H1 (cell line): ENCODE results near the gene SMIM41. TPM values are rescaled to one million over a fixed set of nuclear protein-coding genes. Genes with fewer than 3 reads are reported as not detected.

Experiments
- CTCF ChIA-PET: fragments of 300-600 bp; sonication (Branson Sonifier 250); formaldehyde crosslinking; loops from one replicate; lab custom pipeline; 2021; ENCODE audit not compliant: partially characterized antibody; lab: Charles Lee
- POLR2A ChIA-PET: fragments of 300-600 bp; sonication (Branson Sonifier 250); formaldehyde crosslinking; loops from one replicate; lab custom pipeline; 2021; ENCODE audit warnings: inconsistent platforms; ENCODE audit not compliant: partially characterized antibody; lab: Charles Lee
- DNase-seq, 2 experiments: peaks; one replicate each; pipeline versions ENCODE4 v3.0.0 to v3.0.0-alpha.2; 2010 to 2022; ENCODE audit warnings: low spot score in 2 of 2, low read depth in 1 of 2, mixed read lengths in 1 of 2
- FAIRE-seq: peaks from 2 replicates; lab custom pipeline; 2011; peaks lifted over from hg19 to GRCh38; lab: Jason Lieb, UNC
- H2AFZ ChIP-seq: 2 replicates; pipeline ENCODE4 v1.8.1; 2012; ENCODE audit warnings: low read length, inconsistent platforms
- H2AK5ac ChIP-seq: 2 replicates; pipeline ENCODE4 v1.6.1; 2013; ENCODE audit warnings: low read depth, low read length
- H2BK120ac ChIP-seq: replicated peaks from 2 replicates; pipeline ENCODE3; 2013; ENCODE audit warnings: low read depth, low read length, inconsistent platforms
- H2BK12ac ChIP-seq: 2 replicates; pipeline ENCODE4 v1.6.1; 2013; ENCODE audit warnings: low read depth, low read length
- H2BK15ac ChIP-seq: 2 replicates; pipeline ENCODE4 v1.6.1; 2013; ENCODE audit warnings: low read length
- H2BK20ac ChIP-seq: 2 replicates; pipeline ENCODE4 v1.6.1; 2013; ENCODE audit warnings: low read length
- H2BK5ac ChIP-seq: 2 replicates; pipeline ENCODE4 v1.6.1; 2013; ENCODE audit warnings: low read depth, low read length
- H3K14ac ChIP-seq: 2 replicates; pipeline ENCODE4 v1.6.1; 2013; ENCODE audit warnings: inconsistent platforms; ENCODE audit not compliant: insufficient read length
- H3K18ac ChIP-seq: 2 replicates; pipeline ENCODE4 v1.6.1; 2013; ENCODE audit warnings: low read length; ENCODE audit errors: extremely low read depth
- H3K23ac ChIP-seq: 2 replicates; pipeline ENCODE4 v1.6.1; 2013; ENCODE audit warnings: inconsistent platforms; ENCODE audit not compliant: insufficient read length
- H3K23me2 ChIP-seq: 2 replicates; pipeline ENCODE4 v1.6.1; 2013; ENCODE audit warnings: low read depth, low read length
- H3K27ac ChIP-seq: 2 replicates; pipeline ENCODE4 v1.6.1; 2011; ENCODE audit warnings: low read depth, low read length, inconsistent platforms
- H3K27me3 ChIP-seq, 4 experiments: replicated peaks in 1 of 4; 1 replicate in 1 of 4; 2 replicates in 3 of 4; pipeline versions ENCODE4 v1.6.1 to v1.8.1; 2011 to 2013; ENCODE audit warnings: low read length in 3 of 4, mild to moderate bottlenecking in 3 of 4, inconsistent platforms in 2 of 4, mixed read lengths in 2 of 4, moderate library complexity in 1 of 4; ENCODE audit not compliant: control insufficient read depth in 3 of 4, insufficient read depth in 3 of 4; ENCODE audit errors: extremely low read depth in 1 of 4
- H3K36me3 ChIP-seq, 4 experiments: 2 replicates each; pipeline versions ENCODE4 v1.6.1 to v1.8.1; 2011 to 2013; ENCODE audit warnings: mild to moderate bottlenecking in 4 of 4, low read length in 3 of 4, moderate library complexity in 2 of 4, control low read depth in 1 of 4, inconsistent platforms in 1 of 4; ENCODE audit not compliant: insufficient read depth in 4 of 4, control insufficient read depth in 2 of 4
- H3K4ac ChIP-seq: replicated peaks from 2 replicates; pipeline ENCODE3; 2013; ENCODE audit warnings: low read length, low read depth, mixed read lengths, inconsistent platforms; ENCODE audit not compliant: insufficient read length
- H3K4me1 ChIP-seq, 4 experiments: replicated peaks in 1 of 4; 1 replicate in 1 of 4; 2 replicates in 3 of 4; pipeline versions ENCODE4 v1.6.1 to v1.8.1; 2011 to 2013; ENCODE audit warnings: low read length in 3 of 4, inconsistent platforms in 2 of 4, mixed read lengths in 1 of 4; ENCODE audit not compliant: insufficient read depth in 4 of 4, control insufficient read depth in 3 of 4
- H3K4me2 ChIP-seq, 2 experiments: 2 replicates each; pipeline versions ENCODE4 v1.6.1 to v1.8.1; 2011 to 2013; ENCODE audit warnings: low read depth in 2 of 2, low read length in 2 of 2, control low read depth in 1 of 2, inconsistent platforms in 1 of 2, mild to moderate bottlenecking in 1 of 2; ENCODE audit not compliant: insufficient read depth in 1 of 2
- H3K4me3 ChIP-seq, 4 experiments: fragments of 200-600, 300-600 bp in 1 of 4; sonication (generic), shearing (Covaris generic), sonication (Bioruptor Twin) in 1 of 4; 2 replicates each; pipeline versions ENCODE4 v1.5.1 to v1.8.1; 2011 to 2016; ENCODE audit warnings: low read length in 4 of 4, low read depth in 3 of 4, control low read depth in 2 of 4, inconsistent platforms in 2 of 4, mild to moderate bottlenecking in 2 of 4, mixed read lengths in 1 of 4, moderate library complexity in 1 of 4; ENCODE audit not compliant: insufficient read depth in 2 of 4; ENCODE audit errors: extremely low read depth in 1 of 4
- H3K56ac ChIP-seq: replicated peaks from 2 replicates; pipeline ENCODE3; 2013; ENCODE audit warnings: low read depth, mild to moderate bottlenecking, mixed read lengths, low read length, inconsistent platforms; ENCODE audit not compliant: insufficient read length
- H3K79me1 ChIP-seq: 2 replicates; pipeline ENCODE4 v1.6.1; 2013; ENCODE audit warnings: low read depth, low read length, control low read depth
- H3K79me2 ChIP-seq, 2 experiments: 2 replicates each; pipeline versions ENCODE4 v1.6.1 to v1.8.1; 2012 to 2013; ENCODE audit warnings: low read length in 2 of 2, mild to moderate bottlenecking in 2 of 2, inconsistent platforms in 1 of 2; ENCODE audit not compliant: insufficient read depth in 2 of 2, control insufficient read depth in 1 of 2
- H3K9ac ChIP-seq, 4 experiments: replicated peaks in 1 of 4; 1 replicate in 1 of 4; 2 replicates in 3 of 4; pipeline versions ENCODE4 v1.6.1 to v1.8.1; 2011 to 2013; ENCODE audit warnings: low read depth in 3 of 4, low read length in 3 of 4, control low read depth in 2 of 4, mild to moderate bottlenecking in 2 of 4, moderate library complexity in 2 of 4, inconsistent platforms in 1 of 4; ENCODE audit errors: extremely low read depth in 1 of 4
- H3K9me3 ChIP-seq, 2 experiments: 2 replicates each; pipeline versions ENCODE4 v1.6.1 to v1.8.1; 2012 to 2013; ENCODE audit warnings: mild to moderate bottlenecking in 2 of 2, moderate library complexity in 2 of 2, control low read depth in 1 of 2, inconsistent platforms in 1 of 2, low read depth in 1 of 2, low read length in 1 of 2, mixed read lengths in 1 of 2; ENCODE audit not compliant: insufficient read depth in 2 of 2
- H4K20me1 ChIP-seq, 2 experiments: replicated peaks in 1 of 2; 2 replicates each; pipeline versions ENCODE3 to v1.8.1; 2011 to 2013; ENCODE audit warnings: inconsistent platforms in 2 of 2, low read length in 2 of 2, mild to moderate bottlenecking in 1 of 2; ENCODE audit not compliant: insufficient read depth in 2 of 2, control insufficient read depth in 1 of 2
- H4K5ac ChIP-seq: 2 replicates; pipeline ENCODE4 v1.6.1; 2013; ENCODE audit warnings: low read length, low read depth, mixed read lengths, inconsistent platforms; ENCODE audit not compliant: insufficient read length
- H4K8ac ChIP-seq: 2 replicates; pipeline ENCODE4 v1.8.0; 2013; ENCODE audit warnings: mild to moderate bottlenecking, moderate library complexity, low read length, inconsistent platforms; ENCODE audit not compliant: insufficient read depth; ENCODE audit errors: extremely low read depth
- H4K91ac ChIP-seq: replicated peaks from 2 replicates; pipeline ENCODE3; 2013; ENCODE audit warnings: low read length, mixed read lengths, inconsistent platforms; ENCODE audit not compliant: insufficient read length
- BCL11A ChIP-seq, 2 experiments: IDR thresholded peaks; one replicate each; pipeline ENCODE4 v1.6.1; 2011; ENCODE audit warnings: low read depth in 2 of 2, low read length in 2 of 2, mild to moderate bottlenecking in 2 of 2
- EZH2 ChIP-seq: fragments of 200-600 bp; sonication (generic); IDR thresholded peaks from 2 replicates; pipeline ENCODE4 v1.7.1; 2012; ENCODE audit warnings: low read depth, mild to moderate bottlenecking, moderate library complexity, low read length, inconsistent platforms; ENCODE audit not compliant: severe bottlenecking
- SIRT6 ChIP-seq: IDR thresholded peaks from one replicate; pipeline ENCODE4 v1.7.1; 2012; ENCODE audit warnings: low read length, inconsistent platforms
- SP4 ChIP-seq: IDR thresholded peaks from 2 replicates; pipeline ENCODE4 v1.6.1; 2012; ENCODE audit warnings: low read length, inconsistent platforms
- TEAD4 ChIP-seq: IDR thresholded peaks from 2 replicates; pipeline ENCODE4 v1.6.1; 2012; ENCODE audit warnings: low read depth, low read length, inconsistent platforms, mixed read lengths
- WGBS, 2 experiments: shearing (Covaris generic) in 1 of 2; methylation state at CpG; one replicate each; pipeline versions ENCODE4 v1.1.6 to v1.1.7; 2013 to 2015; ENCODE audit warnings: low lambda C conversion rate in 2 of 2, mixed read lengths in 2 of 2, inconsistent platforms in 1 of 2, low coverage in 1 of 2, missing lambda C conversion rate in 1 of 2; ENCODE audit not compliant: insufficient replicate concordance in 2 of 2, insufficient coverage in 1 of 2, insufficient read length in 1 of 2; ENCODE audit errors: extremely low coverage in 1 of 2, missing lambda C conversion rate in 1 of 2; 5-methylcytosine and 5-hydroxymethylcytosine counted together
- polyA plus RNA-seq, 7 experiments: library from polyadenylated mRNA; depleted of rRNA in 3 of 7; stranded (reverse) in 5 of 7; unstranded in 2 of 7; fragments of >200 nt in 5 of 7; fragments of 200-250 nt in 2 of 7; gene quantifications; 1 replicate in 5 of 7; 2 replicates in 1 of 7; 4 replicates in 1 of 7; pipeline versions ENCODE4 v1.2.1 to v1.2.3, GENCODE V29; 2011 to 2013; ENCODE audit warnings: missing spikeins in 2 of 7, mixed read lengths in 2 of 7
- total RNA-seq: library from RNA; stranded (reverse); fragmentation: NEBNext Ultra II Directional; extraction: Animal tissue kit (Norgen Biotek cat#: 25700); gene quantifications from 2 replicates; pipeline ENCODE4 v1.2.1, GENCODE V29; 2021

The SMIM41 gene
- total and polyA plus RNA-seq, 2 of the 8 experiments (the other 6 are each of a cell fraction or from before 2014, with no cell fraction given) = 0.28 to 0.98 TPM

DNA sequence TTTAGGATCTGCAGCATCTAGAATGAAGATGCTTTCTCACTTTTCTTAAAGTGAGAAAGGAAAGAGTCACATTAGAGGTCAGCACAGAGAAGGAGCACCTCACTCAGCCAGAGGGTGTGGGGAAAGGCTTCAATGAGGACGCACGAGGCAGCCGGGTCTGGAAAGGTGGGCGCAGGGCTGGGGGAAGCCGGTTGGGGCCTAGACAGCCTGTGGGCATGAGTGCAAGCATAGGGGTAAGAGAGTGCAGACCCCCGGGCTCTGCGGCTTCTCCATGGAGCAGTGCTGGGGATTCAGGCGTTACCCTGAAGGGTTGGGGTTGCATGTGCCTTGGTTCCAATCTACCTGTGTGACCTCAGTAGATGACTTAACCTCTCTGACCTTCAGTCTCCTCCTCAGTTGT is 62.4 kb downstream of the SMIM41 start:
- Histone ChIP-seq H3K23me2 (no peaks in the 10 kb centered on the region; the same call in 1 of the 2 replicates), H3K36me3 (no peaks in the 10 kb centered on the region), H3K14ac (no peak overlapping the region), H2BK20ac (no peak overlapping the region), H4K20me1 (no peaks in the 10 kb centered on the region), H4K8ac (no peak overlapping the region), H3K23ac (no peak overlapping the region), H3K9me3 (no peaks in the 10 kb centered on the region), H3K27ac (no peak overlapping the region), H3K79me2 (no peaks in the 10 kb centered on the region), H3K79me1 (no peaks in the 10 kb centered on the region), H3K18ac (no peak overlapping the region), H2BK12ac (no peak overlapping the region), H3K27me3 (no peaks in the 10 kb centered on the region), H4K91ac (no peak overlapping the region), H2BK120ac (no peak overlapping the region), H2AFZ (no peak overlapping the region), H2AK5ac (no peak overlapping the region), H3K4me3 (no peak overlapping the region), H3K4me1 (peaks cover 0 to 22% (median 11%) of the 10 kb centered on the region in 4 experiments; a peak in 5 of 7 replicates), H3K4me2 (no peak overlapping the region), H3K56ac (no peak overlapping the region), H2BK15ac (0 out of 2 replicates have a peak overlapping the region, but pooled peaks have one; percentile 3), H4K5ac (no peak overlapping the region), H3K4ac (no peak overlapping the region), H3K9ac (no peak overlapping the region), H2BK5ac (no peak overlapping the region)
- FAIRE-seq = no peak
- 94% methylated on average over 8 of the region's 8 CpGs; no CpG with 5 or more reads in 1 of the 2 experiments for WGBS, 2 experiments
- no peak for TF ChIP-seq SIRT6
- TF ChIP-seq SP4 = no peak
- no peak for TF ChIP-seq EZH2
- TF ChIP-seq BCL11A (IDR thresholded peaks at IDR 0.05; ENCODE audit: low read depth in 2 of 2, low read length in 2 of 2) = no peak
- TF ChIP-seq TEAD4 = no peak
- ChIA-PET POLR2A (no interaction called here), CTCF (interaction anchor here (0.9 kb wide), 1 partner anchor 443 kb away, joined by 3 read pairs; no protein-coding TSS in a partner anchor)
- DNase-seq = no peak
